ENCODE data around the gene MAGIX. TPM values are rescaled to one million over a fixed set of nuclear protein-coding genes. Genes with fewer than 3 reads are reported as not detected.

MAGIX gene
- total and polyA plus RNA-seq, 7 experiments from 2014 or later, result 0.38 to 2.6 (median 1.9) TPM

DNA sequence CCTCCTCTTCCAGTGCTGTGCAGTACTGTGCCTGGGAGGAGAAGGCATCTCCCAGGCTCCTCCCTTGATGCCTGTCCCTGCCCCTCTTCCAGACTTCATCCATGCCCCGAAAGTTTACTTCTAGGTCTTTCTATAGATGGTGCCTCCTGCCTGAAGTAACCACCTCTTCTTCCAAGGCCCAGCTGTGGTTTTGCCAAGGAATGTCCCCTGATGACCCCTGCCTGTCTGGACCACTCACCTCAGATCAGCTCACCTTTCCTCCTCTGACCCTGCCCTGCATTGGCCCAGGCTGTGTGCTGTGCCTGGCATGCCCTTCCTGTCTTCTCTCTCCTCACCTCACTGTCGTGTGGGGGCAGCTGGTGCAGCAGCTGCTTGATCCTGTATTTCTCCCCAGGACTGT is 16.8 kb downstream of the MAGIX start:
- DNase-seq, result no peak
- H3K4me1 ChIP-seq (ENCODE audit: control insufficient read depth in 2 of 2, insufficient read depth in 2 of 2, low read length in 2 of 2), result peaks cover 0 to 2% of the 10 kb centered on the region in 2 donors
- no peak overlapping the region for H3K4me3 Mint-ChIP-seq
- peaks cover 0 to 32% (median 13%) of the 10 kb centered on the region in 5 donors for H3K36me3 Mint-ChIP-seq
- H3K9me3 ChIP-seq (ENCODE audit: control insufficient read depth in 2 of 3, low read length in 3 of 3), result no peaks in the 10 kb centered on the region
- H3K27me3 Mint-ChIP-seq, result no peaks in the 10 kb centered on the region
- H3K4me1 Mint-ChIP-seq, result peaks cover 0 to 32% (median 7%) of the 10 kb centered on the region in 7 donors
- H3K27me3 ChIP-seq (ENCODE audit: control insufficient read depth in 2 of 2, insufficient read depth in 2 of 2, low read length in 2 of 2), result no peaks in the 10 kb centered on the region
- intact Hi-C loops (cut with micrococcal nuclease), result loop anchor here in 1 of 2 donors (10.0 kb wide), 1 partner anchor 1525 kb away; the partner anchor contains the start of genes ELK1 and UXT
- ATAC-seq, result no peak
- POLR2A ChIA-PET, result no interaction called here
- H3K9me3 Mint-ChIP-seq, result peaks cover 0 to 3% (median 0%) of the 10 kb centered on the region in 11 donors
- no peak overlapping the region for H3K27ac ChIP-seq (ENCODE audit: low read depth, low read length)
- H3K36me3 ChIP-seq (ENCODE audit: control insufficient read depth in 2 of 3, insufficient read depth in 3 of 3, low read length in 3 of 3), result peaks cover 0 to 58% (median 0%) of the 10 kb centered on the region in 3 experiments
- CTCF ChIA-PET, result interaction anchor here (0.9 to 1.0 kb wide), 2 partner anchors 12 to 21 kb away, joined by 3 read pairs; no protein-coding TSS in a partner anchor
- H3K4me3 ChIP-seq (ENCODE audit: low read length), result no peak overlapping the region
- peak overlapping the region in 2 of 9 donors; percentile 32 to 54 for H3K27ac Mint-ChIP-seq

DNA sequence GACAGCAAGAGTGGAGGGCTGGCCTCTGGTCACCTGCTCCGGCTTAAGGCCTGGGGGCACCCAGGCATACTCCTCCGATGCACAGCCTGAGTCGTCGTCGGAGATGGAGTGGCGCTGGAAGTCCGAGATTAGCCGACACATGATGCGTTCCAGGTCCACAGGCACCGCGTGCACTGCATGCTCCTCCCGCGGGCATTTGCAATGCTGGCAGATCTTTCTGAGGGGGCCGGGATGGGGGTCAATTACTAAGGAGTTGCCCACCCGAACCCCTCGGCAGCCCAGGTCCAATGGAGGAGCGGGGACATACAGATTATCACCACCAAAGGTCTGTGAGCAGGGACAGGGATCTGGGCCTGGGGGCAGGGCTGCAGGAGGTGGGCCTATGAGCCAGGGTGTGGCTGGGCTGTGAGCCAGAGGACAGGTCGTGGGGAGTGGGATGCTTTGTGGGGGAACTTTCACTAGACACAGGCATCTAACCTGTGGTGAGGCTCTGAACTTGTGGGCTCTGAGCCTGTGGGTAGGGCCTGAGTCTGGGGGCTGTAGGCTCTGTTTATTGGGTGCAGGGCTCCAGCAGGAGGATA is 21.2 kb downstream of the MAGIX start:
- no peaks in the 10 kb centered on the region for H3K9me3 Mint-ChIP-seq
- H3K4me1 Mint-ChIP-seq, result peaks cover 0 to 27% (median 12%) of the 10 kb centered on the region in 7 donors
- Histone ChIP-seq H3K9me3 (ENCODE audit: control insufficient read depth in 2 of 3, low read length in 3 of 3) (no peaks in the 10 kb centered on the region), H3K36me3 (ENCODE audit: control insufficient read depth in 2 of 3, insufficient read depth in 3 of 3, low read length in 3 of 3) (peaks cover 0 to 28% (median 0%) of the 10 kb centered on the region in 3 experiments), H3K4me3 (ENCODE audit: low read length) (no peak overlapping the region), H3K27me3 (ENCODE audit: control insufficient read depth in 2 of 2, insufficient read depth in 2 of 2, low read length in 2 of 2) (no peaks in the 10 kb centered on the region), H3K27ac (ENCODE audit: low read depth, low read length) (peak overlapping the region; percentile 21), H3K4me1 (ENCODE audit: control insufficient read depth in 2 of 2, insufficient read depth in 2 of 2, low read length in 2 of 2) (peaks cover 4 to 8% of the 10 kb centered on the region in 2 donors)
- peaks cover 0 to 18% (median 9%) of the 10 kb centered on the region in 5 donors for H3K36me3 Mint-ChIP-seq
- H3K27ac Mint-ChIP-seq, result peak overlapping the region in 4 of 9 donors; percentile 12 to 70 (median 46)
- H3K27me3 Mint-ChIP-seq, result no peaks in the 10 kb centered on the region
- intact Hi-C loops (cut with micrococcal nuclease), result no loop called here
- peak overlapping the region in 6 of 10 donors; percentile 8 to 84 (median 78) for H3K4me3 Mint-ChIP-seq
- DNase-seq (no peak), ATAC-seq (no peak)
- ChIA-PET CTCF (interaction anchor here (0.6 kb wide), 1 partner anchor 46 kb away, joined by 5 read pairs; no protein-coding TSS in a partner anchor), POLR2A (no interaction called here)

DNA sequence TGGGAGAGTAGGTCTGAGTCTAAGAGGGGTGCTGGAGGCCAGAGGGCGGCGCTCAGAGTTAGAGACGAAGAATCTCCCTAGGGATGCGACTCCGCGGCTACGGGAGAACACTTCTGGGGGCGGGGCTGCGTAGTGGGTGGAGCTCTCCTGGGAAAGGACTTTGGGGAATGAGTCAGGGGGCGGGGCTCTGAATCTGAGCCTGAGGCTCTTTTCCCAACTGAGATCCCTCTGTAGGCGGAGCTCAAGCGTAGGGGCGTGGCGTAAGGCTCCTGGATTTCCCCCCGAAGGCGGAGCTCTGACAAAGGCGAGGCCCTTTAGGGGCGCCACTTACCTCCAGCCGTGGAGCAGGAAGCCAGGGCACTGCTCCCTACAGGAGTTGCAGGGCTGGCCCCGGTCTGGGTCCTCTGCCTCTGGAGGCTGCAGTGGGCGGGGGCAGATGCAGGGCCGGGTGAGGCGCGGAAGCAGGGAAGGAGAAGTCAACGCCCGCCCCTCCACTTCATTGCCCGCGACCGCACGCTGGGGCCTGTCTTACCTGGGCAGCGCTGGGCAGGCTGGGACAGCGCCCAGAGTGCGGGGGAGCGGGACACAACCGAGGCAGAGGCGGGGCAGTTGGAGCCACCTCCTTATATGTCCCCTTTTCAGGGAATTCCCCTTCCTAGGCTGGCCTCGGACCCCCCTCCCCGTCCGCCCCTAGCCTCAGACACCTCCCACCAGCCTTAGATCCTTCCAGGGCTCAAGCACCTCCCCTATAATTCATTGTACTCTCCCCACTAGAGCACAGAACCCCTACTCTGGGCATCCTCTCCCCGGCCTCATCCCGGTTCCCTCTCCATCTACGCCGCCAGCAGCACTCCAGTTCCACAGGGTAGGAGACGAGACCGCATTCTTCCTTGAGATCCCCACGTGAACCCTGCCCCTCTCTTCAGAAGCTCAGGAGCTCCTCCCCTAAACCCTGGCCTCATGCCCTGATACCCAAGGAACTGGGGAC is 22.0 kb downstream of the MAGIX start:
- intact Hi-C loops (cut with micrococcal nuclease), result loop anchor here in 1 of 2 donors (1.0 kb wide), 1 partner anchor 17 kb away; no protein-coding TSS in a partner anchor
- ATAC-seq, result peak; percentile 49
- H3K4me3 Mint-ChIP-seq, result peak overlapping the region; percentile 73 to 93 (median 82)

DNA sequence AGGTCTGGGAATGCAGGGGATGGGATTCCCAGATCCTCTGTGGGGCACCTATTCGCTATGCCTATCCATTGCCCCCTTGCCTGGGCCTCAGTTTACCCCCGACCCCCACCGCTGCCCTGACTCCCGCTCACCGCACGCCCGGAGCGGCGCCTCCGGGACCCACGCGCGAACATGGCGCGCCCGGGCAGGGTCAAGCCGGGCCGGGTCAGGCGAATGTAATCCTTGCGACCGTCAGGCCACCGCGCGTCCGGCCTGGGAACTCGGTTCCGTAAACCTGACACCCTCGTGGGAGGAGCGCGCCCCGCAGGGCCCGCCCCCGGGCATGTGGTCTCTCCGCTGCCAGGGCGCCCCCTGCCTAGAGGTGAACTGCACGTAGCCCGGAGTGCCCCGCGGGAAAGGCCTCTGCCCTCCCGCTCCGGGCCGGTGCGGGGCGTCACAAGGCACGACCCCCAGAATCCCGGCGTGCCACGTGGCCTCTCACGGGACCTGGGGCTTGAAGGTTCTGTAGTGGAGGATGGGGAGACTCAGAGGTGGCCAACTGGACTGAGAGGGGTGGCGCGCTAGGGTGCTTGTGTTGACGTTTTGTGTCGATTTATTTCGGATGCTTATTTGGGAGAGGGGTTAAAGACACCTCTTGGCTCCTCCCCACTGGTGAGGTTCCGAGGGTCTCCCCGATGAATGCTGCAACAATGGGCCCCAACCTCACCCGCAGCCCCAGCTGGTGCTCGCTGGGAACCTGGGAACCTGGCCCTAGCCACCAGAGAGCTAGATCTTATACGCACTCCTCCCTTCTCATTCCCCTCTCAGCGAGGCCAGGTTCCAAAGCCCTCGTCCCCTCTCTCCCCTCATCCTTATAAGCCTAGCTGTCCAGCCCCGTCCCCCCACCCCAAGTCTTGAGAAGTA is 23.8 kb downstream of the MAGIX start, which contains the start of gene PRICKLE3:
PRICKLE3 (minus strand) TSS at position 249 of the 903 bp plus-strand sequence; CDS start at position 173, 76 bp downstream.
- Histone ChIP-seq H3K36me3 (ENCODE audit: control insufficient read depth in 2 of 3, insufficient read depth in 3 of 3, low read length in 3 of 3) (peaks cover 0 to 14% (median 0%) of the 10 kb centered on the region in 3 experiments), H3K4me1 (ENCODE audit: control insufficient read depth in 2 of 2, insufficient read depth in 2 of 2, low read length in 2 of 2) (peaks cover 4 to 8% of the 10 kb centered on the region in 2 donors), H3K27ac (ENCODE audit: low read depth, low read length) (peak within 1 kb of the TSS; percentile 69), H3K4me3 (ENCODE audit: low read length) (peak within 1 kb of the TSS; percentile 64), H3K27me3 (ENCODE audit: control insufficient read depth in 2 of 2, insufficient read depth in 2 of 2, low read length in 2 of 2) (no peaks in the 10 kb centered on the region), H3K9me3 (ENCODE audit: control insufficient read depth in 2 of 3, low read length in 3 of 3) (no peaks in the 10 kb centered on the region)
- POLR2A ChIA-PET, result no interaction called here
- CTCF ChIA-PET, result interaction anchor here (0.8 to 1.0 kb wide), 2 partner anchors 19 to 384 kb away, joined by 3 to 4 read pairs; partner anchors contain the start of gene HDAC6
- H3K4me3 Mint-ChIP-seq, result peak within 1 kb of the TSS; percentile 73 to 93 (median 82)
- intact Hi-C loops (cut with micrococcal nuclease), result loop anchor here in 1 of 2 donors (1.0 kb wide), 5 partner anchors 14 to 184 kb away; partner anchors contain the start of genes GPKOW and GRIPAP1
- H3K9me3 Mint-ChIP-seq, result peaks cover 0 to 2% (median 0%) of the 10 kb centered on the region in 11 donors
- peaks cover 0 to 32% (median 22%) of the 10 kb centered on the region in 7 donors for H3K4me1 Mint-ChIP-seq
- no peaks in the 10 kb centered on the region for H3K27me3 Mint-ChIP-seq
- H3K27ac Mint-ChIP-seq, result peak within 1 kb of the TSS in 8 of 9 donors; percentile 25 to 84 (median 49)
- peaks cover 0 to 7% (median 0%) of the 10 kb centered on the region in 5 donors for H3K36me3 Mint-ChIP-seq
- DNase-seq (peak; percentile 50 to 78 (median 62)), ATAC-seq (peak; percentile 45)

More for the DNA sequence above, 22.0 kb downstream of the MAGIX start:
- H3K27ac ChIP-seq (ENCODE audit: low read depth, low read length), result peak overlapping the region; percentile 55
- peak in 2 of 9 donors; percentile 24 to 46 for DNase-seq
- Mint-ChIP-seq H3K36me3 (peaks cover 0 to 12% (median 6%) of the 10 kb centered on the region in 5 donors), H3K27ac (peak overlapping the region; percentile 24 to 83 (median 49)), H3K4me1 (peaks cover 0 to 30% (median 12%) of the 10 kb centered on the region in 7 donors), H3K27me3 (no peaks in the 10 kb centered on the region), H3K9me3 (no peaks in the 10 kb centered on the region)
- H3K9me3 ChIP-seq (ENCODE audit: control insufficient read depth in 2 of 3, low read length in 3 of 3), result no peaks in the 10 kb centered on the region
- ChIA-PET CTCF (interaction anchor here (0.6 kb wide), 1 partner anchor 47 kb away, joined by 5 read pairs; no protein-coding TSS in a partner anchor), POLR2A (interaction anchor here (0.7 to 0.9 kb wide), 3 partner anchors 26 to 145 kb away, joined by 3 to 4 read pairs (median 3); no protein-coding TSS in a partner anchor)
- peaks cover 4 to 8% of the 10 kb centered on the region in 2 donors for H3K4me1 ChIP-seq (ENCODE audit: control insufficient read depth in 2 of 2, insufficient read depth in 2 of 2, low read length in 2 of 2)
- peaks cover 0 to 20% (median 0%) of the 10 kb centered on the region in 3 experiments for H3K36me3 ChIP-seq (ENCODE audit: control insufficient read depth in 2 of 3, insufficient read depth in 3 of 3, low read length in 3 of 3)
- peak overlapping the region; percentile 24 for H3K4me3 ChIP-seq (ENCODE audit: low read length)
- no peaks in the 10 kb centered on the region for H3K27me3 ChIP-seq (ENCODE audit: control insufficient read depth in 2 of 2, insufficient read depth in 2 of 2, low read length in 2 of 2)

DNA sequence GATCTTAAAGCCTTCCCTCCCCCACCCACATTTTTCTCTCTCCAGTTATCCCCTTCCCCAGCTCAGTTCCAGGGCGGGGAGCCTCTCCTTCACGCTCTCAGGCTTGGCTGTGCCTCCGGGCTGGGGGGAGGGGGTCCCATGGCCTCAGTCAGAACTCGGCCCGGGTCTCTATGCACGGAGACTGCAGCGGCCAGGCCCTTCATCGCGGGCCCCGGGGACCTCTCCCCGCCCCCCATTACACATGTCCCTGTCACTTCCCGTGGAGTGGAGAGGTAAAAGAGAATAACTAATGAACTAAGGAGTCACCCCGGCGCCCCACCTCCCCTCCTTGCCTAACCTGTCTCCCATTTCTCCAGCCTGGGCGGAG is 24.5 kb downstream of the MAGIX start:
- ATAC-seq (no peak), DNase-seq (no peak)
- H3K4me1 ChIP-seq (ENCODE audit: control insufficient read depth in 2 of 2, insufficient read depth in 2 of 2, low read length in 2 of 2), result peaks cover 4 to 9% of the 10 kb centered on the region in 2 donors
- POLR2A ChIA-PET, result no interaction called here
- Mint-ChIP-seq H3K27ac (peak overlapping the region in 1 of 9 donors; percentile 36), H3K9me3 (peaks cover 0 to 2% (median 0%) of the 10 kb centered on the region in 11 donors), H3K4me1 (peaks cover 0 to 32% (median 24%) of the 10 kb centered on the region in 7 donors), H3K4me3 (peak overlapping the region in 6 of 10 donors; percentile 11 to 93 (median 82)), H3K36me3 (peaks cover 0 to 7% (median 0%) of the 10 kb centered on the region in 5 donors), H3K27me3 (no peaks in the 10 kb centered on the region)
- no peak overlapping the region for H3K4me3 ChIP-seq (ENCODE audit: low read length)
- H3K27me3 ChIP-seq (ENCODE audit: control insufficient read depth in 2 of 2, insufficient read depth in 2 of 2, low read length in 2 of 2), result no peaks in the 10 kb centered on the region
- CTCF ChIA-PET, result interaction anchor here (0.8 to 1.0 kb wide), 2 partner anchors 20 to 385 kb away, joined by 3 to 4 read pairs; partner anchors contain the start of gene HDAC6
- H3K9me3 ChIP-seq (ENCODE audit: control insufficient read depth in 2 of 3, low read length in 3 of 3), result no peaks in the 10 kb centered on the region
- peaks cover 0 to 14% (median 0%) of the 10 kb centered on the region in 3 experiments for H3K36me3 ChIP-seq (ENCODE audit: control insufficient read depth in 2 of 3, insufficient read depth in 3 of 3, low read length in 3 of 3)
- intact Hi-C loops (cut with micrococcal nuclease), result no loop called here
- no peak overlapping the region for H3K27ac ChIP-seq (ENCODE audit: low read depth, low read length)

Data from naive thymus-derived CD4-positive, alpha-beta T cell (primary cell).